Fibroblast of villous mesenchyme (primary cell): ENCODE measurements around the gene ADD1. TPM values are rescaled to one million over a fixed set of nuclear protein-coding genes. Genes with fewer than 3 reads are reported as not detected.
A peak's percentile ranks its signal among the peaks of the same experiment; 100 is the strongest.

ENCODE experiments used
- DNase-seq: peaks from one replicate; pipeline ENCODE4 v3.0.0-alpha.2; 2010; ENCODE audit warnings: low read depth
- H3K4me3 ChIP-seq: 2 replicates; pipeline ENCODE4 v1.5.1; 2011; ENCODE audit warnings: low read depth, mild to moderate bottlenecking, low read length
- total RNA-seq: library from RNA; depleted of rRNA; stranded (reverse); fragments of >200 nt; gene quantifications from 2 replicates; pipeline ENCODE4 v1.2.3, GENCODE V29; 2012
- TF ChIP-seq, protein P1 (sequence below): IDR thresholded peaks from 2 replicates; pipeline ENCODE4 v1.5.1; 2012; ENCODE audit warnings: low read depth, mild to moderate bottlenecking, low read length; ENCODE audit not compliant: insufficient read depth

Gene ADD1
- total RNA-seq, 1 donor: 212 TPM

DNA sequence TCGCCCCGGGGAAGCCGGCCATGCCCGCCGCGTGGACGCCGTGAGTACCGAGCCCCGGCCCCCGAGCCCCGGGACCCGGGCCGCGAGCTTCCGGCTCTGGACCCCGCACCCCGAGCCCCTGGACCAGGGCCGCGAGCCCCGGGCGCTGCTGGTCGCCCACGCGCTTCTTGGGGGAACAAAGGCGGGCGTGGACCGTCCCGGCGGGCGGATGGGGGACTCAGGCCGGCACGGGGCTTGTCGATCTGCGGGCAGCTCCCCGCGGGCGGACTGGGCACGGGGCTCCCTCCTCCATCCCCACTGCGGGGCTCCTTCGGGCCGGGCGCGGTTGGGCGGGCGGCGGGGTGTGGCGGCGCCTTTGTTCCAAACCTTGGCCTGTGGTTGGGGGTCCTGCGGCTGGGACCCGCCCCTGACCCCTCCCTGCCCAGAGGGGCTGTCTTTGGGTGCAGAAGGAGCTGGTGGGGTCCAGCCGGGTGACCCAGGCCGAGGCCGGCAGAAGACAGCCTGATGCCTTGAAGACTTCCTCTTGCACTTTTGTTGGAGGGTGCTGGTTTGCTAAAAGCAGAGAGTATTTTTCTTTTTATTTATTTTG, 25.2 kb upstream of the ADD1 start:
- DNase-seq: no peak

DNA sequence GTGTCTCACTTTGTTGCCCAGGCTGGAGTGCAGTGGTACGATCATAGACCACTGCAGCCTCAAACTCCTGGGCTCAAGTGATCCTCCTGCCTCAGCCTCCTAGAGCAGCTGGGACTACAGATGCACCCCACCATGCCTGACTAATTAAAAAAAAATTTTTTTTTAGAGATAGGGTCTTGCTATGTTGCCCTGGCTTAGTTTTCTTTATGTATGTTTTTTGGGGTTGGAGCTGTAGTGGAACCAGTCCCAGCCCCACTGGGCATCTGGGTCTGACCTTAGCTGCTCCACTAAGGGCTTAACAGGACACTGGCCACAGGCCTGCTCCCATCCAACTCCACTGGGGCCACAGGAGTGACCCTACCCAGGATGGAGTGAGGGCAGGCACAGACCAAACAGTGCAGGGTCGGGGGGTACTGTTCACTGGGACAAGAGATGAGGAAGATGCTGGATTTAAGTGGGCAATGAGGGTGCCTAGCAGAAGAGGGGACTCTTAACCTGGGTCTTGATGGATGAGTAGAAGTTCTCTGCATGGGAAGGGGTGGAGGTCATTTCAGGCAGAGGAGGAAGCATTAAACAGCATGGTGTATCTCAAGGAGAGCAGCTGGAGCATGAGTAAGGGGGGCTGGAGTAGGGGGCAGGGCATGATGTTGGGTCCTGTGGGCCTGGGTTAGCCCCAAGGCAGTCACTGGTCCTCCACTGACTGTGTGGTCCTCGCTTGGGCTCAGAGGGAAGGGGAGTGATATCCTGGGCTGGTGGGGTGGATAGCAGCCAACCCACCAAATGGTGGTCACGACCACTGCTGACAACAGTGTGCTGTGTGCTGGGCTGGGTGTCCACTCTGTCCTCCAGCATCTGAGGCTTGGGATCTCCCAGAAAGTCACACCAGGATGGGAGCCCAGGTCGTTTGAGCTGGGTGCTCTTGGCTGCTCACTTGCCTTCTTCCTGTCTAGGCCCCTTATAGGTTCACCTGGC, 24.1 kb upstream of the ADD1 start:
- H3K4me3 ChIP-seq: no peak overlapping the region
- no peak for DNase-seq
- TF ChIP-seq, protein P1, sequence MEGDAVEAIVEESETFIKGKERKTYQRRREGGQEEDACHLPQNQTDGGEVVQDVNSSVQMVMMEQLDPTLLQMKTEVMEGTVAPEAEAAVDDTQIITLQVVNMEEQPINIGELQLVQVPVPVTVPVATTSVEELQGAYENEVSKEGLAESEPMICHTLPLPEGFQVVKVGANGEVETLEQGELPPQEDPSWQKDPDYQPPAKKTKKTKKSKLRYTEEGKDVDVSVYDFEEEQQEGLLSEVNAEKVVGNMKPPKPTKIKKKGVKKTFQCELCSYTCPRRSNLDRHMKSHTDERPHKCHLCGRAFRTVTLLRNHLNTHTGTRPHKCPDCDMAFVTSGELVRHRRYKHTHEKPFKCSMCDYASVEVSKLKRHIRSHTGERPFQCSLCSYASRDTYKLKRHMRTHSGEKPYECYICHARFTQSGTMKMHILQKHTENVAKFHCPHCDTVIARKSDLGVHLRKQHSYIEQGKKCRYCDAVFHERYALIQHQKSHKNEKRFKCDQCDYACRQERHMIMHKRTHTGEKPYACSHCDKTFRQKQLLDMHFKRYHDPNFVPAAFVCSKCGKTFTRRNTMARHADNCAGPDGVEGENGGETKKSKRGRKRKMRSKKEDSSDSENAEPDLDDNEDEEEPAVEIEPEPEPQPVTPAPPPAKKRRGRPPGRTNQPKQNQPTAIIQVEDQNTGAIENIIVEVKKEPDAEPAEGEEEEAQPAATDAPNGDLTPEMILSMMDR: no peak

More for the DNA sequence above, 25.2 kb upstream of the ADD1 start:
- H3K4me3 ChIP-seq: peak overlapping the region; percentile 47
- TF ChIP-seq, protein P1: no peak

DNA sequence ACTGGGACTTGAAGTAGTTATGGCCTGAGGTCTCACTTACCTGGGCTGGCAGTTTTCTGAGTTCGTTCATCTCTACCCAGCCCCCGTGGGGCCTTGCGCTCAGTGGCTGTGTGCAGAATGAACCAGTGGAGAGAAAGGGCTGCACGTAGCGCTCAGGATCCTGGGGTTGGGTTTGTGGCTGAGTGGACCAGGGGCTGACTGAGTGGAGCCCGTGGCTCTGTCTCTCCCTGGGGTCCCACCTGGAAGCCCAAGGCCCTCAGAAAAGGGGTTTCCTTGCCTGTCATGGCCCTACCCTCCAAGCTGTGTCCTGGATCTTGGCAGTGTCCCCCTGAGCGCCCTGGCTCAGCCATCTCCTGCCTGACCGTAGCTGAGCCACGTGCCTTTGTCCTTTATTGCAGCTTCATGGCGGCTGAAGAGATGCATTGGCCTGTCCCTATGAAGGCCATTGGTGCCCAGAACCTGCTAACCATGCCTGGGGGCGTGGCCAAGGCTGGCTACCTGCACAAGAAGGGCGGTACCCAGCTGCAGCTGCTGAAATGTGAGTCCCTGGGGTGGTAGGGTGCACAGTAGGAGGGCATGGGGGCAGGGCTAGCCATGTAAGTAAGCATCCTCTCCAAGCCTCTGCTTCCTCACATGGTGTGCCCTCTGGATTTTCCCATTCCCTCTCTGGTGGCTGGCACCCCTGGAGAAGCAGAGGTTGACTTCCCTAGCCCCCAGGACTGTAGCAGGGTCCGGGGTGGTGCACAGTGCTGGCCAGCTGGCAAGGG, 23.2 kb upstream of the ADD1 start:
- DNase-seq: no peak
- no peak overlapping the region for H3K4me3 ChIP-seq
- TF ChIP-seq, protein P1: no peak

DNA sequence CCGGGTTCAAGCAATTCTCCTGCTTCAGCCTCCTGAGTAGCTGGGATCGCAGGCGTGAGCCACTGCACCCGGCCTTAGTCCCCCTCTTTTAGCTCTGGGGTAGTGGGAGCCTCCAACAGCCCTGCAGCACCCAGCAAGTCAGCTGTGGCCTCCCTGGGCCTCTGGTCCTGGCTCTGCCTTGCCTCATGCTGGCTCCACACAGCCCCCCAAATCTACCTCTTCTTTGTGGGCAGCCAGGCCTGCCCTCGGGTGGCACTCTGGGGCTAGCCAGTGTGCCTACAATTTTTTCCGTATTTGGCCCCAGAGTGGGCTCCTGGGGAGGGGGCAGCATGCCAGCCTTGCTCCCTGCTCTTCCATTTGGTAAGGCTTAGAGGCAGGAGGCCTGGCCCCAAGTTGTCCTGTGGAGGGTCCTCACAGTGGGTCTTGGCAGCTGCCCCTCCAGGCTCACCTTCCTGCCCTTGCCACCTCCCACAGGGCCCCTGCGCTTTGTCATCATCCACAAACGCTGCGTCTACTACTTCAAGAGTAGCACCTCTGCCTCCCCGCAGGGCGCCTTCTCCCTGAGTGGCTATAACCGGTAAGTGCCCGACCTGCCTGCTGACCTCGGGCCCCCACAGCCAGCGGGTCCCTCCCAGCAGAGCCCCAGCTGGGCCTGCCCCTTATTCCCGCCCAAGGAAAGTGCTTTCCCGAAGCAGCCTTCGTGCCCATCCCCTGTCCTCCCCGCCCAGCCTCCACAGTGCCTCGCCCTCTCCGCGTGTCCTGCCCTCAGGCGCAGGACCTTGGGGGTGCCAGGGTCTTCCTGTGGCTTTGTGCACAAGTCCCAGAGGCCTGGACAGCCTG, 21.0 kb upstream of the ADD1 start:
- H3K4me3 ChIP-seq: no peak overlapping the region
- TF ChIP-seq, protein P1: no peak
- DNase-seq: no peak

DNA sequence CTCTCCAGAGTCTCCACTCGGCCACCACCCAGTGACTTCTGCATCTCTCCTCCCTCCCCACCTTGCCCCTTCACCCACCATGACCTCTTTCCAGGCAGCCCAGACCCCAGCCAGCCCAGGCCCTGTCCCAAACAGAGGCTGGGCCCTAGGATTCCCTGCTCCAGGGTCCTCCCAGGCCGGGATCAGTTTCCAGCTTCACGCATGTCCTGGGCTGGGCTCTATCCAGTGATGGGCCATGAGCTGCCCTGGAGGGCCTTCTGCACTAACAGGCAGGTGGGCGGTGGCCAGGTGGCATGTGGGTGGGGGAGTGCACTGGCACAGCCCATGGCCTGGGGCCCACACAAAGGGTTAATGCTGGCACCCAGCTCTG, 20.4 kb upstream of the ADD1 start:
- TF ChIP-seq, protein P1: no peak
- no peak overlapping the region for H3K4me3 ChIP-seq
- DNase-seq: no peak
